B cell (primary cell): ENCODE data around the gene CCDC136. TPM values are rescaled to one million over a fixed set of nuclear protein-coding genes. Genes with fewer than 3 reads are reported as not detected.

Experiments
- ATAC-seq: fragments of 200-7000 bp; cut with Tn5 transposase; one replicate; pipeline ENCODE4 v1.10.0; 2021; ENCODE audit warnings: low read depth, mild to moderate bottlenecking, moderate number of reproducible peaks, moderate library complexity
- CTCF ChIA-PET: fragments of 350-600 bp; sonication (Branson Sonifier 250); formaldehyde crosslinking; loops from one replicate; lab custom pipeline; 2021; ENCODE audit warnings: antibody characterized with exemption, inconsistent platforms; lab: Charles Lee
- POLR2A ChIA-PET: fragments of 350-600 bp; sonication (Branson Sonifier 250); formaldehyde crosslinking; loops from one replicate; lab custom pipeline; 2021; ENCODE audit warnings: antibody characterized with exemption; lab: Charles Lee
- DNase-seq: peaks from one replicate; pipeline ENCODE4 v3.0.0; 2013
- H2AFZ ChIP-seq: 2 replicates; pipeline ENCODE4 v1.6.1; 2012; ENCODE audit warnings: mild to moderate bottlenecking, low read depth, low read length; ENCODE audit not compliant: insufficient read depth, poor library complexity, severe bottlenecking
- H3K27ac ChIP-seq, 2 donors: 1 replicate in 1 of 2; 2 replicates in 1 of 2; pipeline ENCODE4 v1.5.1; 2012 to 2013; ENCODE audit warnings: low read length in 2 of 2, mild to moderate bottlenecking in 2 of 2, moderate library complexity in 1 of 2
- H3K27me3 ChIP-seq, 4 experiments: fragments of 200-600 bp in 1 of 4; sonication (generic) in 1 of 4; replicated peaks in 1 of 4; 1 replicate in 2 of 4; 2 replicates in 2 of 4; pipeline versions ENCODE4 v1.6.1 to v1.7.0; 2013 to 2016; ENCODE audit warnings: low read length in 3 of 4, mild to moderate bottlenecking in 2 of 4, mixed read lengths in 1 of 4, moderate library complexity in 1 of 4; ENCODE audit not compliant: insufficient read depth in 4 of 4, control insufficient read depth in 3 of 4; ENCODE audit errors: control extremely low read depth in 1 of 4
- H3K36me3 ChIP-seq, 2 experiments: replicated peaks in 1 of 2; 1 replicate in 1 of 2; 2 replicates in 1 of 2; pipeline versions ENCODE4 v1.6.1 to v1.7.1; 2013; ENCODE audit warnings: low read length in 1 of 2; ENCODE audit not compliant: insufficient read depth in 2 of 2, control insufficient read depth in 1 of 2; ENCODE audit errors: control extremely low read depth in 1 of 2, extremely low read depth in 1 of 2
- H3K4me1 ChIP-seq, 2 donors: fragments of 200-600 bp in 1 of 2; sonication (generic) in 1 of 2; 1 replicate in 1 of 2; 2 replicates in 1 of 2; pipeline versions ENCODE4 v1.5.1 to v1.6.1; 2013 to 2017; ENCODE audit warnings: low read length in 2 of 2; ENCODE audit not compliant: control insufficient read depth in 2 of 2, insufficient read depth in 2 of 2
- H3K4me2 ChIP-seq: replicated peaks from 2 replicates; pipeline ENCODE3; 2012; ENCODE audit warnings: mild to moderate bottlenecking, low read depth, low read length; ENCODE audit not compliant: poor library complexity, severe bottlenecking
- H3K4me3 ChIP-seq, 5 experiments: fragments of 200-600 bp in 1 of 5; sonication (generic) in 1 of 5; 1 replicate in 3 of 5; 2 replicates in 2 of 5; pipeline versions ENCODE4 v1.5.1 to v1.7.0; 2011 to 2016; ENCODE audit warnings: low read length in 4 of 5, mild to moderate bottlenecking in 4 of 5, low read depth in 2 of 5, control low read depth in 1 of 5, moderate library complexity in 1 of 5; ENCODE audit not compliant: insufficient read depth in 1 of 5; ENCODE audit errors: control extremely low read depth in 1 of 5, extremely low read depth in 1 of 5
- H3K79me2 ChIP-seq: fragments of 200-600 bp; sonication (generic); one replicate; pipeline ENCODE4 v1.6.0; 2016; ENCODE audit warnings: low read length; ENCODE audit not compliant: control insufficient read depth, insufficient read depth
- H3K9ac ChIP-seq: fragments of 200-600 bp; sonication (generic); 2 replicates; pipeline ENCODE4 v1.6.1; 2017; ENCODE audit warnings: mild to moderate bottlenecking, low read length, moderate library complexity
- H3K9me3 ChIP-seq, 3 donors: one replicate each; pipeline versions ENCODE4 v1.6.1 to v1.7.1; 2013; ENCODE audit warnings: low read length in 2 of 3; ENCODE audit not compliant: control insufficient read depth in 2 of 3, insufficient read depth in 1 of 3; ENCODE audit errors: control extremely low read depth in 1 of 3
- H4K20me1 ChIP-seq: 2 replicates; pipeline ENCODE4 v1.6.0; 2012; ENCODE audit warnings: mild to moderate bottlenecking, low read length; ENCODE audit not compliant: insufficient read depth, control insufficient read depth, poor library complexity, severe bottlenecking
- H3K27ac Mint-ChIP-seq: one replicate; pipeline ENCODE4 v1.8.0; 2021; ENCODE audit warnings: mixed read lengths
- H3K27me3 Mint-ChIP-seq: one replicate; pipeline ENCODE4 v1.8.0; 2021; ENCODE audit warnings: mixed read lengths
- H3K4me1 Mint-ChIP-seq: one replicate; pipeline ENCODE4 v1.8.0; 2021; ENCODE audit warnings: mixed read lengths
- H3K4me3 Mint-ChIP-seq: one replicate; pipeline ENCODE4 v1.8.0; 2021; ENCODE audit warnings: mixed read lengths
- H3K9me3 Mint-ChIP-seq: one replicate; pipeline ENCODE4 v1.8.0; 2022; ENCODE audit warnings: mixed read lengths; ENCODE audit not compliant: insufficient read depth
- EZH2 ChIP-seq: IDR thresholded peaks from 2 replicates; pipeline ENCODE4 v1.6.1; 2012; ENCODE audit warnings: borderline replicate concordance, low read depth, mild to moderate bottlenecking, moderate library complexity, low read length; ENCODE audit not compliant: insufficient read depth, poor library complexity, severe bottlenecking
- WGBS: methylation state at CpG from one replicate; pipeline ENCODE4 v1.1.5; 2013; ENCODE audit warnings: missing lambda C conversion rate; ENCODE audit not compliant: insufficient coverage; 5-methylcytosine and 5-hydroxymethylcytosine counted together
- intact Hi-C: fragments of 100-400 bp; cut with micrococcal nuclease; formaldehyde crosslinking; loops from one replicate; pipeline ENCODE4 v1.10.0; 2022
- polyA plus RNA-seq: library from polyadenylated mRNA; depleted of rRNA; stranded (reverse); fragments of >200 nt; gene quantifications from 2 replicates; pipeline ENCODE4 v1.2.3, GENCODE V29; 2012
- total RNA-seq, 2 donors: library from RNA; stranded (reverse); fragments of 120-200 nt in 1 of 2; gene quantifications; 1 replicate in 1 of 2; 2 replicates in 1 of 2; pipeline versions ENCODE4 v1.2.3 to v1.2.4, GENCODE V29; 2013 to 2022
- TF ChIP-seq, protein P1 (sequence below): fragments of 200-600 bp; IDR thresholded peaks from one replicate; pipeline ENCODE4 v1.8.0; 2022; ENCODE audit warnings: antibody characterized with exemption, mild to moderate bottlenecking

The CCDC136 gene
- total and polyA plus RNA-seq, 2 donors (not counting 1 experiment from before 2014, with no cell fraction given): 2.2 to 13.9 TPM

GRCh38 chr7:128838109-128838779 is 46.5 kb downstream of the CCDC136 start:
- no peaks in the 10 kb centered on the region for H3K79me2 ChIP-seq
- H3K27ac ChIP-seq: no peak overlapping the region
- no peak overlapping the region for H3K4me3 Mint-ChIP-seq
- no peaks in the 10 kb centered on the region for H3K9me3 ChIP-seq
- no peak overlapping the region for H3K4me3 ChIP-seq
- WGBS: 90% methylated on average over 20 of the region's 22 CpGs
- no peaks in the 10 kb centered on the region for H4K20me1 ChIP-seq
- H3K4me1 Mint-ChIP-seq: peaks cover 4% of the 10 kb centered on the region
- peaks cover 5% of the 10 kb centered on the region for H3K27me3 Mint-ChIP-seq
- no peaks in the 10 kb centered on the region for H3K9me3 Mint-ChIP-seq
- intact Hi-C loops: no loop called here
- no peaks in the 10 kb centered on the region for H3K27me3 ChIP-seq
- no peaks in the 10 kb centered on the region for H3K36me3 ChIP-seq
- H2AFZ ChIP-seq: no peak overlapping the region
- H3K4me1 ChIP-seq: peaks cover 0 to 11% of the 10 kb centered on the region in 2 donors
- ChIA-PET POLR2A (no interaction called here), CTCF (no interaction called here)
- H3K27ac Mint-ChIP-seq: no peak overlapping the region
- TF ChIP-seq EZH2: no peak
- TF ChIP-seq, protein P1, sequence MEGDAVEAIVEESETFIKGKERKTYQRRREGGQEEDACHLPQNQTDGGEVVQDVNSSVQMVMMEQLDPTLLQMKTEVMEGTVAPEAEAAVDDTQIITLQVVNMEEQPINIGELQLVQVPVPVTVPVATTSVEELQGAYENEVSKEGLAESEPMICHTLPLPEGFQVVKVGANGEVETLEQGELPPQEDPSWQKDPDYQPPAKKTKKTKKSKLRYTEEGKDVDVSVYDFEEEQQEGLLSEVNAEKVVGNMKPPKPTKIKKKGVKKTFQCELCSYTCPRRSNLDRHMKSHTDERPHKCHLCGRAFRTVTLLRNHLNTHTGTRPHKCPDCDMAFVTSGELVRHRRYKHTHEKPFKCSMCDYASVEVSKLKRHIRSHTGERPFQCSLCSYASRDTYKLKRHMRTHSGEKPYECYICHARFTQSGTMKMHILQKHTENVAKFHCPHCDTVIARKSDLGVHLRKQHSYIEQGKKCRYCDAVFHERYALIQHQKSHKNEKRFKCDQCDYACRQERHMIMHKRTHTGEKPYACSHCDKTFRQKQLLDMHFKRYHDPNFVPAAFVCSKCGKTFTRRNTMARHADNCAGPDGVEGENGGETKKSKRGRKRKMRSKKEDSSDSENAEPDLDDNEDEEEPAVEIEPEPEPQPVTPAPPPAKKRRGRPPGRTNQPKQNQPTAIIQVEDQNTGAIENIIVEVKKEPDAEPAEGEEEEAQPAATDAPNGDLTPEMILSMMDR: no peak
- no peak for ATAC-seq
- DNase-seq: no peak
- no peak overlapping the region for H3K9ac ChIP-seq
- no peak overlapping the region for H3K4me2 ChIP-seq

GRCh38 chr7:128838981-128839731 is 47.4 kb downstream of the CCDC136 start:
- H3K36me3 ChIP-seq: no peaks in the 10 kb centered on the region

More at GRCh38 chr7:128838981-128839731, 47.4 kb downstream of the CCDC136 start:
- H3K9me3 Mint-ChIP-seq: no peaks in the 10 kb centered on the region
- H3K27ac Mint-ChIP-seq: no peak overlapping the region
- DNase-seq (no peak), ATAC-seq (no peak)
- intact Hi-C loops: no loop called here
- Histone ChIP-seq H3K79me2 (no peaks in the 10 kb centered on the region), H3K9ac (no peak overlapping the region), H3K9me3 (no peaks in the 10 kb centered on the region), H3K4me1 (peaks cover 0 to 11% of the 10 kb centered on the region in 2 donors), H3K27me3 (no peaks in the 10 kb centered on the region), H4K20me1 (no peaks in the 10 kb centered on the region), H3K4me3 (no peak overlapping the region), H3K4me2 (no peak overlapping the region), H2AFZ (no peak overlapping the region), H3K27ac (no peak overlapping the region)
- no peak overlapping the region for H3K4me3 Mint-ChIP-seq
- H3K27me3 Mint-ChIP-seq: peaks cover 5% of the 10 kb centered on the region
- peaks cover 4% of the 10 kb centered on the region for H3K4me1 Mint-ChIP-seq
- POLR2A ChIA-PET: no interaction called here
- no peak for TF ChIP-seq EZH2
- TF ChIP-seq, protein P1: no peak
- 92% methylated on average over 13 of the region's 17 CpGs for WGBS
- CTCF ChIA-PET: no interaction called here
